ENCODE measurements around the gene PTPRM. TPM values are rescaled to one million over a fixed set of nuclear protein-coding genes. Genes with fewer than 3 reads are reported as not detected.

Gene PTPRM
- polyA plus RNA-seq, 1 of the 3 experiments (the other 2 are of a cell fraction) = 16.0 TPM

GRCh38 chr18:8235894-8236293, 668.8 kb downstream of the PTPRM start:
- H3F3A ChIP-seq (replicated peaks; ENCODE audit: insufficient read depth) = no peaks in the 10 kb centered on the region
- H4K20me1 ChIP-seq (ENCODE audit: insufficient read depth) = no peaks in the 10 kb centered on the region
- no peaks in the 10 kb centered on the region for H3K9me2 ChIP-seq
- no peaks in the 10 kb centered on the region for H3K79me2 ChIP-seq (ENCODE audit: insufficient read depth)
- CTCF ChIA-PET = interaction anchor here (1.9 kb wide), 1 partner anchor 16 kb away, joined by 7 read pairs; no protein-coding TSS in a partner anchor
- H3K4me1 ChIP-seq (ENCODE audit: control insufficient read depth in 1 of 2, insufficient read depth in 2 of 2, low read depth in 1 of 2, low read length in 1 of 2) = no peaks in the 10 kb centered on the region; a peak in 1 of 4 replicates
- no peaks in the 10 kb centered on the region for H3K27me3 ChIP-seq (ENCODE audit: insufficient read depth)
- no peak for TF ChIP-seq FOXM1 (IDR thresholded peaks at IDR 0.05; ENCODE audit: low read depth)
- no peak for TF ChIP-seq GABPA (IDR thresholded peaks at IDR 0.05; ENCODE audit: low read depth)
- no peak for TF ChIP-seq FOXJ3 (CRISPR knock-in tag; IDR thresholded peaks at IDR 0.05)
- POLR2A ChIA-PET = no interaction called here
- 55% methylated on average over 3 of the region's 3 CpGs for WGBS (ENCODE audit: low lambda C conversion rate)
- no peaks in the 10 kb centered on the region for H3K9me3 ChIP-seq
- no peak overlapping the region for H3K4me2 ChIP-seq
- H3K4me3 ChIP-seq (ENCODE audit: low read depth in 2 of 2, low read length in 1 of 2) = no peak overlapping the region
- H3K27ac ChIP-seq (ENCODE audit: low read depth in 2 of 2, low read length in 1 of 2) = no peak overlapping the region
- DNase-seq = no peak
- no peak overlapping the region for H2AFZ ChIP-seq (ENCODE audit: low read depth)
- H3K36me3 ChIP-seq (replicated peaks in 1 of 2; ENCODE audit: control insufficient read depth in 1 of 2, insufficient read depth in 2 of 2, low read length in 1 of 2) = no peaks in the 10 kb centered on the region
- H3K9ac ChIP-seq = no peak overlapping the region

- Histone ChIP-seq H3K27ac (ENCODE audit: low read depth in 2 of 2, low read length in 1 of 2) (no peak overlapping the region), H3K9me3 (no peaks in the 10 kb centered on the region), H3K9ac (no peak overlapping the region), H4K20me1 (ENCODE audit: insufficient read depth) (no peaks in the 10 kb centered on the region), H3K79me2 (ENCODE audit: insufficient read depth) (no peaks in the 10 kb centered on the region), H2AFZ (ENCODE audit: low read depth) (no peak overlapping the region), H3K27me3 (ENCODE audit: insufficient read depth) (no peaks in the 10 kb centered on the region), H3K4me3 (ENCODE audit: low read depth in 2 of 2, low read length in 1 of 2) (no peak overlapping the region), H3K9me2 (no peaks in the 10 kb centered on the region), H3F3A (replicated peaks; ENCODE audit: insufficient read depth) (no peaks in the 10 kb centered on the region), H3K4me2 (no peak overlapping the region), H3K4me1 (ENCODE audit: control insufficient read depth in 1 of 2, insufficient read depth in 2 of 2, low read depth in 1 of 2, low read length in 1 of 2) (peaks cover 0 to 2% of the 10 kb centered on the region in 2 experiments; a peak in 1 of 4 replicates), H3K36me3 (replicated peaks in 1 of 2; ENCODE audit: control insufficient read depth in 1 of 2, insufficient read depth in 2 of 2, low read length in 1 of 2) (no peaks in the 10 kb centered on the region)
- 56% methylated on average over 5 of the region's 5 CpGs for WGBS (ENCODE audit: low lambda C conversion rate)
- ChIA-PET CTCF (interaction anchor here (0.6 to 1.1 kb wide), 2 partner anchors 557 to 672 kb away, joined by 3 read pairs; no protein-coding TSS in a partner anchor), POLR2A (no interaction called here)
- DNase-seq = no peak
- TF ChIP-seq ZBTB33 (IDR thresholded peaks at IDR 0.05; ENCODE audit: borderline replicate concordance, low read depth) (no peak), CHD2 (IDR thresholded peaks at IDR 0.05; ENCODE audit: low read length, partially characterized antibody) (no peak), PBX3 (IDR thresholded peaks at IDR 0.05) (no peak), IRF3 (IDR thresholded peaks at IDR 0.05; ENCODE audit: low read depth, low read length) (no peak), ELF1 (IDR thresholded peaks at IDR 0.05) (no peak), TEAD4 (IDR thresholded peaks at IDR 0.05; ENCODE audit: borderline replicate concordance, insufficient read depth) (no peak), SMC3 (IDR thresholded peaks at IDR 0.05; ENCODE audit: low read depth, low read length) (no peak), NRF1 (IDR thresholded peaks at IDR 0.05; ENCODE audit: low read depth, low read length) (no peak), EZH2phosphoT487 (IDR thresholded peaks at IDR 0.05; ENCODE audit: borderline replicate concordance, low read depth) (no peak), FOXM1 (IDR thresholded peaks at IDR 0.05; ENCODE audit: low read depth) (no peak), MEF2A (IDR thresholded peaks at IDR 0.05; ENCODE audit: borderline replicate concordance, low read depth) (no peak), EP300 (IDR thresholded peaks at IDR 0.05; ENCODE audit: borderline replicate concordance in 1 of 2, low read depth in 1 of 2, low read length in 1 of 2) (no peak), RCOR1 (IDR thresholded peaks at IDR 0.05; ENCODE audit: low read length) (no peak)
- TF ChIP-seq, protein P1, sequence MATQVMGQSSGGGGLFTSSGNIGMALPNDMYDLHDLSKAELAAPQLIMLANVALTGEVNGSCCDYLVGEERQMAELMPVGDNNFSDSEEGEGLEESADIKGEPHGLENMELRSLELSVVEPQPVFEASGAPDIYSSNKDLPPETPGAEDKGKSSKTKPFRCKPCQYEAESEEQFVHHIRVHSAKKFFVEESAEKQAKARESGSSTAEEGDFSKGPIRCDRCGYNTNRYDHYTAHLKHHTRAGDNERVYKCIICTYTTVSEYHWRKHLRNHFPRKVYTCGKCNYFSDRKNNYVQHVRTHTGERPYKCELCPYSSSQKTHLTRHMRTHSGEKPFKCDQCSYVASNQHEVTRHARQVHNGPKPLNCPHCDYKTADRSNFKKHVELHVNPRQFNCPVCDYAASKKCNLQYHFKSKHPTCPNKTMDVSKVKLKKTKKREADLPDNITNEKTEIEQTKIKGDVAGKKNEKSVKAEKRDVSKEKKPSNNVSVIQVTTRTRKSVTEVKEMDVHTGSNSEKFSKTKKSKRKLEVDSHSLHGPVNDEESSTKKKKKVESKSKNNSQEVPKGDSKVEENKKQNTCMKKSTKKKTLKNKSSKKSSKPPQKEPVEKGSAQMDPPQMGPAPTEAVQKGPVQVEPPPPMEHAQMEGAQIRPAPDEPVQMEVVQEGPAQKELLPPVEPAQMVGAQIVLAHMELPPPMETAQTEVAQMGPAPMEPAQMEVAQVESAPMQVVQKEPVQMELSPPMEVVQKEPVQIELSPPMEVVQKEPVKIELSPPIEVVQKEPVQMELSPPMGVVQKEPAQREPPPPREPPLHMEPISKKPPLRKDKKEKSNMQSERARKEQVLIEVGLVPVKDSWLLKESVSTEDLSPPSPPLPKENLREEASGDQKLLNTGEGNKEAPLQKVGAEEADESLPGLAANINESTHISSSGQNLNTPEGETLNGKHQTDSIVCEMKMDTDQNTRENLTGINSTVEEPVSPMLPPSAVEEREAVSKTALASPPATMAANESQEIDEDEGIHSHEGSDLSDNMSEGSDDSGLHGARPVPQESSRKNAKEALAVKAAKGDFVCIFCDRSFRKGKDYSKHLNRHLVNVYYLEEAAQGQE (IDR thresholded peaks at IDR 0.05; ENCODE audit: low read depth, low read length) = no peak
- TF ChIP-seq, protein P2, sequence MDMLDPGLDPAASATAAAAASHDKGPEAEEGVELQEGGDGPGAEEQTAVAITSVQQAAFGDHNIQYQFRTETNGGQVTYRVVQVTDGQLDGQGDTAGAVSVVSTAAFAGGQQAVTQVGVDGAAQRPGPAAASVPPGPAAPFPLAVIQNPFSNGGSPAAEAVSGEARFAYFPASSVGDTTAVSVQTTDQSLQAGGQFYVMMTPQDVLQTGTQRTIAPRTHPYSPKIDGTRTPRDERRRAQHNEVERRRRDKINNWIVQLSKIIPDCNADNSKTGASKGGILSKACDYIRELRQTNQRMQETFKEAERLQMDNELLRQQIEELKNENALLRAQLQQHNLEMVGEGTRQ (IDR thresholded peaks at IDR 0.05; ENCODE audit: borderline replicate concordance, low read depth, low read length) = no peak
Observed at GRCh38 chr18:8238507-8238906, 671.4 kb downstream of the PTPRM start.
